AG04449 (cell line): Measurements from ENCODE around the gene NGFR.

ENCODE experiments used
- CTCF ChIA-PET: fragments of 350-600 bp; formaldehyde crosslinking; extraction: SDS; loops from one replicate; lab custom pipeline; 2021; ENCODE audit warnings: antibody characterized with exemption; lab: Yijun Ruan, JAX
- POLR2A ChIA-PET: fragments of 400-600, 350-600 bp; formaldehyde crosslinking; extraction: SDS; loops from one replicate; lab custom pipeline; 2020; ENCODE audit warnings: antibody characterized with exemption, inconsistent platforms; lab: Yijun Ruan, JAX
- DNase-seq: peaks from one replicate; pipeline ENCODE4 v3.0.0-alpha.2; 2010; ENCODE audit warnings: low read depth, low spot score
- H3K4me3 ChIP-seq: 2 replicates; pipeline ENCODE4 v1.5.1; 2011; ENCODE audit warnings: low read depth, mild to moderate bottlenecking, control low read depth, low read length
- CTCF ChIP-seq: IDR thresholded peaks from one replicate; pipeline ENCODE4 v1.5.1; 2011; ENCODE audit warnings: mild to moderate bottlenecking, moderate library complexity, low read length, control low read depth, inconsistent platforms; ENCODE audit not compliant: insufficient read depth; ENCODE audit errors: missing control alignments

The NGFR gene

DNA sequence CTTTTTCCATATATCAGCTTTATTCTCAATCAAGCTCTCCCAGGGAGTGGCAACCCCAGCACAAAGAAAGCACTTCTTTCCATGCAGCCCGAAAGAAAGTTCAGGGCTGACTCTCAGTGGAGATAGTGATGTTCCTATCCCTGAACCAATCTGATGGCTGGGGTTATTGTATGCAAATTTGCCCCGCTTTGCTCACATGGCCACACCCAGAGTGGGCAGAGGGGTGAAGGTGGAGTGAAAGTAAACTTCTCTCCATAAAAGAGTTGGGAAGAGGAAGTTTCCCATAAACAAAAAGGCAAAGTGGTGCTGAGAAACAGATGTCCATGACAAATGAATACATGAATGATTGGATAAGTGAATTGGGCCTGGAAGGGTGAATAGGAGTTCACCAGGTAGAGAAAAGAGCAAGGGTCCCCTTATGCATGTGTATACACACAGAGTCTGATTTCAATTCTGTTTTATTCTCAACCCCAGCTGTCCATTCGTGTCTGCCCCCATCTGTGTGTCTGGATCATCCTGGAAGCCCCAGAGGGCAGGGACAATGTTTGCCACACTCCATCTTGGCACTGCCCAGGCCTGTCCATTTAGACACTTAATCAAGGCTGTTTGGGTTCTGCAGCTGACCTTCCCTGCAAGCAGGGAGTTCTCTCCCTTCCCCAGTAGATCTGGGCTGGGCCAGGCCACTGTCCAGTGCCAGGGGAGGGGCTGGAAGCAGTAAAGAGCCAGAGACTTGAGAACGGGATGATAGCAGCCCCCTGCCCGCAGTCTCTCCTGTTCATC, 14.1 kb upstream of the NGFR start:
- H3K4me3 ChIP-seq = no peak overlapping the region
- POLR2A ChIA-PET = no interaction called here
- DNase-seq = no peak
- TF ChIP-seq CTCF = no peak
- CTCF ChIA-PET = interaction anchor here (1.0 to 2.0 kb wide), 3 partner anchors 15 to 77 kb away, joined by 3 to 6 read pairs (median 3); no protein-coding TSS in a partner anchor

- no peak for DNase-seq
- TF ChIP-seq CTCF = no peak
- ChIA-PET CTCF (interaction anchor here (1.2 to 1.5 kb wide), 2 partner anchors 8 to 75 kb away, joined by 3 read pairs; no protein-coding TSS in a partner anchor), POLR2A (no interaction called here)
- H3K4me3 ChIP-seq = no peak overlapping the region
Observed at GRCh38 chr17:49482144-49482817, 12.8 kb upstream of the NGFR start.

DNA sequence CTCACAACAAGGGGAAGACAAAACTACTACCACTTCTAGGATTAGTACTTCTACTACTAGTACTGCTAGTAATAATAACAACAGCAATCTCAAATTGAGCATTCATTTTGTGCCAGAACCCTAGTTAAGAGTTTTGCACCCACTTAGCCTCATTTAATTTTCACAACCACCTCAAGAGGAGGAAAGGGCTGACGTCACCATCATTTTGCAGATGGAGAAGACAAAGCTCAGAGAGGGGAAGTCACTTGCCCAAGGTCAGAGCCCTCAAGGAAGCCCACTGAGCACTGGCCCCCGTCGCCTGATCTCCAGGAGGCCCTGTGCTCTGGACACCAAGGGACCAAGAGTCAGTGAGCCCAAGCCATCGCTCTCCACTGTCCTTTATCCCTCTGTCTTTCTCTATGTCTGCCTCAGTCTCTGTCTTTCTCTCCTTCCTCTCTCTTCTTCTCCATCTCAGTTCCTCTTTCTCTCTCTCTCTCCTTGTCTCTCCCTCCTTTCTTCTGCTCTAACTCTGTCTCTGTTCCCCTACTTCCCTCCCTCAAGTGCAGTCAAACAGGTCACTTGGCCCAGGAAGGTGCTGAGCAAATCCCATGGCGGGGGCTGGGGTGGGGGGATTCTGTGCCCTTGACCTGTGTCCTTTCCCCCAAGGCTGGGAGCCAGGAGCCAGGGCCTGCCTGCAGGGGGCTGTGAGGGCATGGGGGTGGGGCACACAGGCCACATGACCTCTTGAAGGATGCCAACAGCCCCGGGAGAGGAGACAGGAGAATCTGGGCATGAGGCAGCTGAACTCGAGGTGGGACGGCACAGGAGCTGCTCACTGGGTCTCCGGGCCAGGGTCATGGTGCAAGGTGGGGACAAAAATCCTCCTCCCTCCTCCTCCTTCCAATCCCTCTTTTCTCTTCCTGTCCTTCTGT, 11.2 kb upstream of the NGFR start:
- no peak overlapping the region for H3K4me3 ChIP-seq
- DNase-seq = no peak
- POLR2A ChIA-PET = no interaction called here
- CTCF ChIA-PET = interaction anchor here (1.5 kb wide), 1 partner anchor 48 kb away, joined by 6 read pairs; no protein-coding TSS in a partner anchor
- TF ChIP-seq CTCF = no peak

GRCh38 chr17:49484588-49484987, 10.5 kb upstream of the NGFR start:
- ChIA-PET CTCF (interaction anchor here (1.5 to 4.8 kb wide), 2 partner anchors 13 to 49 kb away, joined by 6 to 32 read pairs; no protein-coding TSS in a partner anchor), POLR2A (no interaction called here)
- no peak for TF ChIP-seq CTCF
- no peak overlapping the region for H3K4me3 ChIP-seq
- no peak for DNase-seq

- no peak for DNase-seq
- POLR2A ChIA-PET = no interaction called here
- CTCF ChIA-PET = interaction anchor here (1.1 to 4.8 kb wide), 4 partner anchors 11 to 72 kb away, joined by 3 to 32 read pairs (median 6); no protein-coding TSS in a partner anchor
Observed at GRCh38 chr17:49486012-49486641, 9.0 kb upstream of the NGFR start.

More at GRCh38 chr17:49486012-49486641, 9.0 kb upstream of the NGFR start:
- no peak for TF ChIP-seq CTCF
- no peak overlapping the region for H3K4me3 ChIP-seq
